ENCODE results near the gene EXTL1.

DNA sequence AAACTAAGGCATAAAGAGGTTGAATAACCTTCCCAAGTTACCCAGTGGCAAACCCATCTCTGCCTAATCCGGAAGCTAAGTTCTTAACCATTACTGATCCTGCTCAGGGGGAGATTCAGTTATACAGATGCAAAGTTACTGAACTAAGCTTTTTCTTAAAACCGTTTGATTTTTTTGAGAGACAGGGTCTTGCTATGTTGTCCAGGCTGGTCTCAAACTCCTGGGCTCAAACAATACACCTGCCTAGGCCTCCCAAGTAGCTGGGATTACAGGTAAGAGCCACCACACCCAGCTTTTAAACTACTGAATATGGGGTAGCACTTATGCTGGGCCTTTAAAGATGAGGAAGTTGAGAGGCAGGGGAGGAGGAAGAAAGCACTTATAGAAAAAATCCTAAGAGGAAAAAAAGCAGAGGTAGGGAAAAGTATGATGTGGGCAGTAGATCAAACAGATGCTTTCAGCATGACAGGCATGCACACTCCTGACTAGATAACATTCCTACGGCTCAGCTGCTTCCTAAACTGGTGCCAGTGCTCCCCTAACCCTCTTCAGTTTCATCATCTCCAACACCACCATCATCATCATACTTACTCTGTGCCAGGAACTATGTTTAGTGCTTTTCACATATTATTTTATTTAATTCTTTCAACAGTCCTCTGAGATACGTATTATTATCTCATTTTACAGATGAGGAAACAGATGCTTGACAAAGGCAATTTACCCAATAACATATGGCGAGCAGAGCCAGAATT, 29.5 kb upstream of the EXTL1 start:
- TF ChIP-seq POLR2A (IDR thresholded peaks at IDR 0.05) (no peak), POLR2AphosphoS5 (IDR thresholded peaks at IDR 0.05) (no peak), EP300 (IDR thresholded peaks at IDR 0.05) (no peak)
- TF ChIP-seq, protein P1, sequence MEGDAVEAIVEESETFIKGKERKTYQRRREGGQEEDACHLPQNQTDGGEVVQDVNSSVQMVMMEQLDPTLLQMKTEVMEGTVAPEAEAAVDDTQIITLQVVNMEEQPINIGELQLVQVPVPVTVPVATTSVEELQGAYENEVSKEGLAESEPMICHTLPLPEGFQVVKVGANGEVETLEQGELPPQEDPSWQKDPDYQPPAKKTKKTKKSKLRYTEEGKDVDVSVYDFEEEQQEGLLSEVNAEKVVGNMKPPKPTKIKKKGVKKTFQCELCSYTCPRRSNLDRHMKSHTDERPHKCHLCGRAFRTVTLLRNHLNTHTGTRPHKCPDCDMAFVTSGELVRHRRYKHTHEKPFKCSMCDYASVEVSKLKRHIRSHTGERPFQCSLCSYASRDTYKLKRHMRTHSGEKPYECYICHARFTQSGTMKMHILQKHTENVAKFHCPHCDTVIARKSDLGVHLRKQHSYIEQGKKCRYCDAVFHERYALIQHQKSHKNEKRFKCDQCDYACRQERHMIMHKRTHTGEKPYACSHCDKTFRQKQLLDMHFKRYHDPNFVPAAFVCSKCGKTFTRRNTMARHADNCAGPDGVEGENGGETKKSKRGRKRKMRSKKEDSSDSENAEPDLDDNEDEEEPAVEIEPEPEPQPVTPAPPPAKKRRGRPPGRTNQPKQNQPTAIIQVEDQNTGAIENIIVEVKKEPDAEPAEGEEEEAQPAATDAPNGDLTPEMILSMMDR (IDR thresholded peaks at IDR 0.05), result no peak
